ENCODE results near the gene DCAF17.
A peak's percentile ranks its signal among the peaks of the same experiment; 100 is the strongest.
"Not testable (repeated sequence)": the region's sequence is repeated elsewhere in the genome, so short reads cannot be mapped to it uniquely, and the experiment has no call there.

Gene DCAF17

DNA sequence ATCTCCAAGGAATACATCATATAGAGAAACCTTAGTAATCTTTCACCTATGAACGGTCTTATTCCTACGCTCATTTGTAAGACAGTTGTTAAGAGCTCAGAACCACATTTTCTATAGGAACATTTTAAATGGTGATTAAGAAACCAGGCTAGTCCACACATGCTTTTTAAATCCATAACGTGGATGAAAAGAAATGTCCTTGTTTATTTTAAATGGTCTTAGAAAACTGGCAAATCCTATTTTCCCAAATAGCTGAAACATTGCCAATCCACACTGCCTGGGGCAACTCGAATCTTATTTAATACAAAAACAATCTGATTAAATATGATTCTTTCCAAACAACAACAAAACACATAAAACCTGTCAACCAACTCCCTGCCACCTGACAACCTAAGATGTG is 23.9 kb upstream of the DCAF17 start:
- FAIRE-seq, result no peak
- DNase-seq (ENCODE audit: extremely low spot score, insufficient read length, low read depth), result no peak

DNA sequence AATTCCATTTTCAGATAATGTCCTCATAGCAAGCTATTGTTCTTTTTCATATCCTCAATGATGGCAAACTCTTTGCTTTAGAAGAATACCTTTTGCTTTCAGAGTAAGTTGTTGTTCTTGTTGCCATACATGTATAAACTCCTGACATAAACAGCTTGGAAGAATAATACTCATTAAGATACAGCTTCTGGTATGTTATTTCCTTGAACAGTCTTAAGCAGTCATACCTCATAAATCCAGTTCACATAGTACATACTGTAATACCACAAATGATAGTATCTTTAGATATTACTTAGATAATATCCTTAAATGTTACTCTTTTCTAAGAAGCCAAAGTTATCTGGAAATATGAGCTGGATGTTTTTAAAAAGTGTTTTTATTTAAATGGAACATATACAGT is 23.4 kb upstream of the DCAF17 start:
- no peak for FAIRE-seq
- no peak for DNase-seq (ENCODE audit: extremely low spot score, insufficient read length, low read depth)

DNA sequence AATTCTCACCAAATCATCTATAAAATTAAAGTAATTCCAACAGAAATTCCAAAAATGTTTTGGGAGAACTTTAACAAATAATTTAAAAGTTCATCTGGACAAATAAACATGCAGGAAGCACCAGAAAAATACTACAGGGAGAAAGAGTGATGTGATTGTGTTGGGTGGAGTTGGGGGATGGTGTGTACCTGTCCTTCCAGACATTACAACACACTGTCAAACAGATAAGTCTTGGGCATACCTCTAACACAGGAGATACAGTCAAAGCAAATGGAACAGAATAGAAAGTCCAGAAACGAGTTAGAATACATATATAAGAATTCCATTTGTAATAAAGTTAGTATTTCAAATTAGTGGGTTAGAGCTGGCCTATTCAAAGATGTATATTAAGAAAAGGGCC is 22.8 kb upstream of the DCAF17 start:
- FAIRE-seq (no peak), DNase-seq (ENCODE audit: extremely low spot score, insufficient read length, low read depth) (no peak)

- FAIRE-seq, result peak; percentile 24
- DNase-seq (ENCODE audit: extremely low spot score, insufficient read length, low read depth), result no peak
Observed at GRCh38 chr2:171411791-171412483, 22.1 kb upstream of the DCAF17 start.

DNA sequence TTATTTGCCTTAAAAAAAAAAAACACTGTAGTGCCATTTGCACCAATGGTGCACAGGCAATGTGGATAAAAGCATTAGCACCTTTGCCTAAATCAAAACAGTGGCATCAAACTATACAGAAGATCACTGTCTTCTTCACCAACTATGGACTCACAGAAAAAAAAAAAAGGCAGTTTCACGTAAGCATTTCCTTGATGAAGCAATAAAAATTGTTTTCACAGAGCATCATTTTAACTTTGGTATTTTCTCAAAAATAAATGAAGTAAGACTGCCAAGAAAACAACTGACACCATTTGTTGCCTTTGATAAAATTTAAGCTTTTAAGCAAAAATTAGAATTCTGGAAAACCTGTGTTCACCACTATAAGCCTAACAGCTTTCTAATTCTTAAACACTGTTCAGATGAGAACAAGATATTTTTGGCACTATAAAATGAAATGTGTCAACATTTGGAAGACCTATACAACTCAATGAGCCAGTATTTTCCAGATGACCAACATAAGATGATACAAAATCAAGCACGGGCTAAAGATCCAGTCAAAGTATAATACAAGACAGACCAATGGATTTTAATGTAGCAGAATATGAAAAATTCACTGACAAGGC is 21.4 kb upstream of the DCAF17 start:
- FAIRE-seq (peak; percentile 18), DNase-seq (ENCODE audit: extremely low spot score, insufficient read length, low read depth) (no peak)

- FAIRE-seq; DNase-seq (ENCODE audit: extremely low spot score, insufficient read length, low read depth): not testable (repeated sequence)
Observed at GRCh38 chr2:171414645-171415044, 19.4 kb upstream of the DCAF17 start.

GRCh38 chr2:171416009-171416926 is 17.8 kb upstream of the DCAF17 start:
- peak; percentile 98 for FAIRE-seq
- peak; percentile 53 for DNase-seq (ENCODE audit: extremely low spot score, insufficient read length, low read depth)

GRCh38 chr2:171419333-171419732 is 14.7 kb upstream of the DCAF17 start:
- FAIRE-seq (peak; percentile 50), DNase-seq (ENCODE audit: extremely low spot score, insufficient read length, low read depth) (no peak)

GRCh38 chr2:171420728-171421563 is 13.1 kb upstream of the DCAF17 start:
- no peak for DNase-seq (ENCODE audit: extremely low spot score, insufficient read length, low read depth)
- no peak for FAIRE-seq

DNA sequence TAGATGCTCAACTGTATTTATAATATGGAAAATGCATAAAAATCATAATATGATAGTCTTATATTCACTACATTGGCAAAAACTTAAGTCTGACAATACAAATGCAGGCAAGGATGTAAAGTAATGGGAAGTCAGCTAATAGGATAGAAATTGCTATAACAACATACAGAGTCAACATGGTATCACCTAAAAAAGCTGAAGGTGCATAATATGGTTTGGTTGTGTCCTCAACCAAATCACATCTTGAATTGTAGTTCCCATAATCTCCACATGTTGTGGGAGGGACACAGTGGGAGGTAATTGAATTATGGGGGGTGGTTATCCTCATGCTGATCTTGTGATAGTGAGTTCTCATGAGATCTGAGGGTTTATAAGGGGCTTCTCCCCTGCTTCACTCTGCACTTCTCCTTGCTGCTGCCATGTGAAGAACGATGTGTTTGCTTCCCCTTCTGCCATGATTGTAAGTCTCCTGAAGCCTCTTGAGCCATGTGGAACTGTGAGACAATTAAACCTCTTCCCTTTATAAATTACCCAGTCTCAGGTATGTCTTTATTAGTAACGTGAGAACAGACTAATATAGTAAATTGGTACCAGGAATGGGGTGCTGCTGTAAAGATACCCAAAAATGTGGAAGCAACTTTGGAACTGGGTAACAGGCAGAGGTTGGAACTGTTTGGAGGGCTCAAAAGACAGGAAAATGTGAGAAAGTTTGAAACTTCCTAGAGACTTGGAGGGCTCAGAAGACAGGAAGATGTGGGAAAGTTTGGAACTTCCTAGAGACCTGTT is 11.1 kb upstream of the DCAF17 start:
- FAIRE-seq; DNase-seq (ENCODE audit: extremely low spot score, insufficient read length, low read depth): not testable (repeated sequence)

GRCh38 chr2:171430516-171431410 is 3.3 kb upstream of the DCAF17 start:
- DNase-seq (ENCODE audit: extremely low spot score, insufficient read length, low read depth), result no peak
- no peak for FAIRE-seq

GRCh38 chr2:171431677-171432167 is 2.3 kb upstream of the DCAF17 start:
- FAIRE-seq (no peak), DNase-seq (ENCODE audit: extremely low spot score, insufficient read length, low read depth) (no peak)

DNA sequence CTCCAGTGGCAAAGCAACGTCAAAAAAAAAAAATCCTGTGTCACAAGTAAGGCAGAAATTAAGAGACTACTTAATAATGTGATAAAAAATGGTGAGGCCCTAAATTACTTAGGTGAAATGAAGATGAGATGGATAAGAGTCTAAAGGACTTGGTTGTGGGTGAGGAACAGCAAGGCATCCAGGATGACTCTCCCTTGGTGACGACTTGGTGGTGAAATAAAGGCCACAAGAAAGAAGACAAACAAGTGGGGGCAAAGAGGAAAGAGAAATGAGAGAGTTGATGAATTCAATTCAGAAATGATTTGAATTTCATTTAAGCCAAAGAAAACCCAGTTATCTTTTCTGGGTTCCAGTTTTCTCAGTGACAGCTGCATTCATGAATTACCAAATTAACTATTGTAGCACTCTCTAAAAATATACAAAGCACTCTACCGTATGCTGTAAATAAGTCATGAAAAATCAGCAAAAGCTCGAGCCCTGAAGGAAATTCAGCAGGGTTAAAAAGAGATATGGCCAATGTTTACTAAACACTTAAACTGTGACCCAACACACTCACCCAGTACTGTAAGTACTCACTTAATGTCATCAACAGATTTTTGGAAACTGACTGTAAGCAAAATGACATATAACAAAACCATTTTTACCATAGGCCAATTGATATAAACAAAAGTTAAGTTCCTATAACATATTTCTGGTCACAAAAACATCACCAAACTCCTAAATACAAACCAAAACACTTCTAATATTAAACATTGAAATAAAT is 1.6 kb upstream of the DCAF17 start:
- FAIRE-seq, result peak; percentile 5
- DNase-seq (ENCODE audit: extremely low spot score, insufficient read length, low read depth), result no peak

DNA sequence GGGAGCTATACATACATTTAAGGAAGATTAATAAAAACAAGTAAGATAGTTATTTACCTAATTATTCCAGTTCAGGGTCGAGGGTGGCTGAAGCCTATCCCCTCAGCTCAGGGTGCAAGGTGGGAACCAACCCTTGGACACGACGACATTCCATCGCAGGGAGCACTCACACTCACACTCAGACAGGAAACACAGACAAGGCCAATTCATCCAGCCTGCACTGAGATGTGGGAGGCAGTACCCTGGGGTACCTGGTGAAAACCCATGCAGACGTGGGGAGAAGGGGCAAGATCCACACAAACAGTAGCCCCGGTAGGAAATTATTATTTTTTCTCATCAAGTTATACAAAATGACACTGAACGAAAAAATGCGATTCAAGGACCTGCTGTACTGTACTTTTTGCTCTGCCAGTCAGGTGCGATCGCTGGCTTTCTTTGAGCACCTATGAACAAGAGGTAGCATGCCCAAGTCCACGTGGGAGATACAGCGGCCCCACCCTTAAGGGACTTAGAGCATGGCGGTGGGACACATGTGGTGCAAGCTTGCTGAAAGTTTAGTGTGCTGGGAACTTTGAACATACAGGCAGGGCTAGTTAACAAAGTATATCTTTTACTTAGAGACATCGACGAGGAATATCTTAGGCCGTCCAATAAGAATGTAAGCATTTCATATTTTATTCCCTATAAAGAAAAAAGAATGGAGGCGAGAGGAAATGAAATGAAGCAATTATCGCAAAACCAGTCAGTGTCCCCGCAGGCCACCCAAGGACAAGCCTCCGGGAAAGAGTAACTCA is 860 bp upstream of the DCAF17 start:
- FAIRE-seq, result no peak
- DNase-seq (ENCODE audit: extremely low spot score, insufficient read length, low read depth), result no peak

DNA sequence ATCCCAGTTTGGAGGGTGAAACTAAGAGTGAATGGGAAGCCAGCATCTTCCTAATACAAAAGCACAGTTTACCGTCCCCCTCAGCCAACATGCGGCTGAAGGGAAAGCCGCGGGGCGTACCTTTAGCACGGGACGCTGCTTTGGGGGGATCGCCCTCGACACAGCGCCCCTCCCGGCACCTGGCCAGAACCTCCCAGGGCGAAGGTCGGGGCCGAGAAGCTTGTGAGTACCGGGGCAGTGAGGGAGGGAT is 338 bp upstream of the DCAF17 start, which contains the start of gene METTL8:
Gene METTL8 (minus strand): TSS at position 228 of the 250 bp plus-strand sequence. CDS start 41,805 bp downstream, outside the sequence.
- DNase-seq (ENCODE audit: extremely low spot score, insufficient read length, low read depth) (no peak), FAIRE-seq (no peak)

DNA sequence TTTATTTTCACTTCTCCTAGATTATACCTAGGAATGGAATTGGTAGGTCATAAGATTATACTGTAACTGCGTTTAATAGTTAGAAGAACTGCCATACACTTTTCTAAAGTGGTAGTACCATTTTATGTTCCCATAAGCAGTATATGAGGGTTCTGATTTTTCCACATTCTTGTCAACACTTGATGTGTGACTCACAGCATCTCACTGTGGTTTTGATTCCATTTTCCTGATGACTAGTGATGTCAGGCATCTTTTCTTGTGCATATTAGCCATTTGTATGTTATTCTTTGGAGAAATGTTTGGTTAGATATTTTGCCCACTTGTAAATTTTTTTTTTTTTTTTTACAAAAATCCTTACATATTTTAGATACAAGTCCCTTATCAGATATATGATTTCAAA is 2.3 kb downstream of the DCAF17 start:
- DNase-seq (ENCODE audit: extremely low spot score, insufficient read length, low read depth) (no peak), FAIRE-seq (no peak)

DNA sequence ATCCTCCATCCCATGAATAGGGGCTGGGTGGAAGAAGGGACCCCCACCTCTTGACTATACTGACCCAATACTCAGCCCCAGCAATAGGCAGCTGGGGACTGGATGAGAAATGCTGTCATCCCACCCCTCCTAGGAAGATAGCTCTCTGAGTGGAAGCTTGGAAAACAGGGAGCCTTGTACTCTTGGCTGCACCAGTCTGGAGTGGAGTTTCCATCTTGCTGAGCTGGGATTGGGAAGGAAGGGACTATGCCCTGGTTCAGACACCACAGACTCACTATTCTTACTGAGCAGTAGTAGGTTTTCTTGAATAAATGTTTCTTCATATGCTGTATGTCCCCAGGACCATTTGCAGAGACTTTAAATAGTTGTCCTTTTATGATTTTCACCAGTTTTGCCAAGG is 7.4 kb downstream of the DCAF17 start:
- DNase-seq (ENCODE audit: extremely low spot score, insufficient read length, low read depth), result no peak
- FAIRE-seq, result no peak
